HG03575 (cell line): ENCODE measurements around the gene TLR9.

ENCODE experiments used
- ATAC-seq: cut with Tn5 transposase; IDR thresholded peaks from one replicate; pipeline ENCODE4 v1.9.1; 2021; ENCODE audit not compliant: unreplicated experiment, insufficient number of reproducible peaks, low FRiP score; ENCODE audit errors: extremely low read depth

The TLR9 gene

GRCh38 chr3:52220380-52221026 lies 4.9 kb downstream of the TLR9 start:
- no peak for ATAC-seq

- no peak for ATAC-seq
Observed at GRCh38 chr3:52218937-52219650, 6.4 kb downstream of the TLR9 start.

- no peak for ATAC-seq
Observed at GRCh38 chr3:52218454-52218853, 7.0 kb downstream of the TLR9 start.

GRCh38 chr3:52218026-52218425 lies 7.4 kb downstream of the TLR9 start:
- ATAC-seq = no peak

GRCh38 chr3:52217409-52217805 lies 8.0 kb downstream of the TLR9 start:
- no peak for ATAC-seq

- ATAC-seq = no peak
Observed at GRCh38 chr3:52216585-52217408, 8.6 kb downstream of the TLR9 start.

- no peak for ATAC-seq
Observed at GRCh38 chr3:52215351-52215750, 10.1 kb downstream of the TLR9 start.

- ATAC-seq = no peak
Observed at GRCh38 chr3:52213901-52214300, 11.5 kb downstream of the TLR9 start.

- ATAC-seq = no peak
Observed at GRCh38 chr3:52213005-52213404, 12.4 kb downstream of the TLR9 start.

GRCh38 chr3:52211268-52211891 lies 14.1 kb downstream of the TLR9 start:
- no peak for ATAC-seq

- no peak for ATAC-seq
Observed at GRCh38 chr3:52210550-52211046, 14.8 kb downstream of the TLR9 start.

GRCh38 chr3:52210037-52210436 lies 15.4 kb downstream of the TLR9 start:
- no peak for ATAC-seq

- no peak for ATAC-seq
Observed at GRCh38 chr3:52208556-52208955, 16.9 kb downstream of the TLR9 start.

- ATAC-seq = no peak
Observed at GRCh38 chr3:52205727-52206372, 19.6 kb downstream of the TLR9 start.

- ATAC-seq = no peak
Observed at GRCh38 chr3:52204337-52205073, 20.9 kb downstream of the TLR9 start.

GRCh38 chr3:52203701-52204100 lies 21.7 kb downstream of the TLR9 start:
- ATAC-seq = no peak

- no peak for ATAC-seq
Observed at GRCh38 chr3:52202384-52203077, 22.9 kb downstream of the TLR9 start.
